ENCODE data around the gene RUFY2.
"Not testable (repeated sequence)": the region's sequence is repeated elsewhere in the genome, so short reads cannot be mapped to it uniquely, and the experiment has no call there.

Gene RUFY2

GRCh38 chr10:68327889-68328786, 78.9 kb downstream of the RUFY2 start:
- no peak for DNase-seq (ENCODE audit: low read depth)

GRCh38 chr10:68324396-68324795, 82.7 kb downstream of the RUFY2 start:
- not testable (repeated sequence) for DNase-seq (ENCODE audit: low read depth)

GRCh38 chr10:68318331-68319059, 88.6 kb downstream of the RUFY2 start:
- no peak for DNase-seq (ENCODE audit: low read depth)

GRCh38 chr10:68315582-68315981, 91.5 kb downstream of the RUFY2 start:
- no peak for DNase-seq (ENCODE audit: low read depth)

- DNase-seq (ENCODE audit: low read depth), result not testable (repeated sequence)
Measured at GRCh38 chr10:68314930-68315329, 92.1 kb downstream of the RUFY2 start.

GRCh38 chr10:68310531-68310930, 96.5 kb downstream of the RUFY2 start:
- DNase-seq (ENCODE audit: low read depth), result no peak

- no peak for DNase-seq (ENCODE audit: low read depth)
Measured at GRCh38 chr10:68305854-68306253, 101.2 kb downstream of the RUFY2 start.

- no peak for DNase-seq (ENCODE audit: low read depth)
Measured at GRCh38 chr10:68303849-68304412, 103.1 kb downstream of the RUFY2 start.

- DNase-seq (ENCODE audit: low read depth), result no peak
Measured at GRCh38 chr10:68302871-68303270, 104.2 kb downstream of the RUFY2 start.

GRCh38 chr10:68302503-68302823, 104.6 kb downstream of the RUFY2 start:
- DNase-seq (ENCODE audit: low read depth), result no peak

GRCh38 chr10:68301790-68302502, 105.1 kb downstream of the RUFY2 start:
- DNase-seq (ENCODE audit: low read depth), result no peak

- DNase-seq (ENCODE audit: low read depth), result no peak
Measured at GRCh38 chr10:68301301-68301700, 105.8 kb downstream of the RUFY2 start.

GRCh38 chr10:68296843-68297663, 110.0 kb downstream of the RUFY2 start:
- no peak for DNase-seq (ENCODE audit: low read depth)
